ENCODE results near the gene GMEB1.

GRCh38 chr1:28648008-28648473, 20.5 kb upstream of the GMEB1 start:
- TF ChIP-seq CBX8 (IDR thresholded peaks at IDR 0.05): no peak
- TF ChIP-seq FOSB (CRISPR knock-in tag; IDR thresholded peaks at IDR 0.05): no peak
- TF ChIP-seq, protein P1, sequence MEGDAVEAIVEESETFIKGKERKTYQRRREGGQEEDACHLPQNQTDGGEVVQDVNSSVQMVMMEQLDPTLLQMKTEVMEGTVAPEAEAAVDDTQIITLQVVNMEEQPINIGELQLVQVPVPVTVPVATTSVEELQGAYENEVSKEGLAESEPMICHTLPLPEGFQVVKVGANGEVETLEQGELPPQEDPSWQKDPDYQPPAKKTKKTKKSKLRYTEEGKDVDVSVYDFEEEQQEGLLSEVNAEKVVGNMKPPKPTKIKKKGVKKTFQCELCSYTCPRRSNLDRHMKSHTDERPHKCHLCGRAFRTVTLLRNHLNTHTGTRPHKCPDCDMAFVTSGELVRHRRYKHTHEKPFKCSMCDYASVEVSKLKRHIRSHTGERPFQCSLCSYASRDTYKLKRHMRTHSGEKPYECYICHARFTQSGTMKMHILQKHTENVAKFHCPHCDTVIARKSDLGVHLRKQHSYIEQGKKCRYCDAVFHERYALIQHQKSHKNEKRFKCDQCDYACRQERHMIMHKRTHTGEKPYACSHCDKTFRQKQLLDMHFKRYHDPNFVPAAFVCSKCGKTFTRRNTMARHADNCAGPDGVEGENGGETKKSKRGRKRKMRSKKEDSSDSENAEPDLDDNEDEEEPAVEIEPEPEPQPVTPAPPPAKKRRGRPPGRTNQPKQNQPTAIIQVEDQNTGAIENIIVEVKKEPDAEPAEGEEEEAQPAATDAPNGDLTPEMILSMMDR (IDR thresholded peaks at IDR 0.05): no peak
- no peak for TF ChIP-seq NR3C1 (IDR thresholded peaks at IDR 0.05)
- TF ChIP-seq HDAC2 (IDR thresholded peaks at IDR 0.05): no peak
- no peak for TF ChIP-seq MYC (IDR thresholded peaks at IDR 0.05; ENCODE audit: borderline replicate concordance, low read length)

All from A549 (cell line).